GM23248 (cell line): Measurements from ENCODE around the gene IFTAP. TPM values are rescaled to one million over a fixed set of nuclear protein-coding genes. Genes with fewer than 3 reads are reported as not detected.

Experiments
- DNase-seq: peaks from one replicate; pipeline ENCODE4 v3.0.0-alpha.2; 2015
- H2AFZ ChIP-seq: fragments of 200-600 bp; sonication (generic); 2 replicates; pipeline ENCODE4 v1.6.1; 2016; ENCODE audit warnings: antibody characterized with exemption
- H3F3A ChIP-seq: fragments of 200-600 bp; sonication (generic); 2 replicates; pipeline ENCODE4 v1.6.1; 2016; ENCODE audit warnings: mild to moderate bottlenecking, antibody characterized with exemption, mixed run types; ENCODE audit not compliant: insufficient read depth
- H3K27ac ChIP-seq: fragments of 200-600 bp; sonication (generic); 2 replicates; pipeline ENCODE4 v1.5.1; 2016; ENCODE audit warnings: mild to moderate bottlenecking
- H3K27me3 ChIP-seq: fragments of 200-600 bp; sonication (generic); replicated peaks from 2 replicates; pipeline ENCODE4 v1.6.1; 2016; ENCODE audit warnings: mild to moderate bottlenecking; ENCODE audit not compliant: insufficient read depth
- H3K36me3 ChIP-seq: fragments of 200-600 bp; sonication (generic); 2 replicates; pipeline ENCODE4 v1.6.1; 2016; ENCODE audit warnings: low read depth, mild to moderate bottlenecking
- H3K4me1 ChIP-seq: fragments of 200-600 bp; sonication (generic); 2 replicates; pipeline ENCODE4 v1.6.1; 2016; ENCODE audit warnings: mild to moderate bottlenecking; ENCODE audit not compliant: insufficient read depth
- H3K4me2 ChIP-seq: fragments of 200-600 bp; sonication (generic); one replicate; pipeline ENCODE4 v1.6.1; 2016; ENCODE audit warnings: mild to moderate bottlenecking; ENCODE audit not compliant: unreplicated experiment
- H3K4me3 ChIP-seq: fragments of 200-600 bp; sonication (generic); 2 replicates; pipeline ENCODE4 v1.5.1; 2016; ENCODE audit warnings: mild to moderate bottlenecking
- H3K79me2 ChIP-seq: fragments of 200-600 bp; sonication (generic); 2 replicates; pipeline ENCODE4 v1.6.1; 2016; ENCODE audit warnings: mild to moderate bottlenecking; ENCODE audit not compliant: insufficient read depth
- H3K9ac ChIP-seq: fragments of 200-600 bp; sonication (generic); 2 replicates; pipeline ENCODE4 v1.6.1; 2016; ENCODE audit warnings: mild to moderate bottlenecking
- H3K9me2 ChIP-seq: fragments of 200-600 bp; sonication (generic); 2 replicates; pipeline ENCODE4 v1.6.1; 2016; ENCODE audit warnings: mixed run types, mild to moderate bottlenecking, moderate library complexity; ENCODE audit not compliant: insufficient read depth
- H3K9me3 ChIP-seq: fragments of 200-600 bp; sonication (generic); one replicate; pipeline ENCODE4 v1.6.1; 2017; ENCODE audit warnings: low read depth
- H4K20me1 ChIP-seq: fragments of 200-600 bp; sonication (generic); 2 replicates; pipeline ENCODE4 v1.6.0; 2016; ENCODE audit not compliant: insufficient read depth
- EZH2 ChIP-seq: fragments of 200-600 bp; sonication (generic); IDR thresholded peaks from 2 replicates; pipeline ENCODE4 v1.6.1; 2018; ENCODE audit warnings: antibody characterized with exemption, mild to moderate bottlenecking; ENCODE audit not compliant: insufficient read depth, poor library complexity, severe bottlenecking
- EZH2phosphoT487 ChIP-seq: fragments of 200-600 bp; sonication (generic); IDR thresholded peaks from 2 replicates; pipeline ENCODE4 v1.6.1; 2018; ENCODE audit warnings: antibody characterized with exemption, moderate library complexity, mild to moderate bottlenecking, low read depth; ENCODE audit not compliant: insufficient read depth
- WGBS, 2 experiments: methylation state at CpG; one replicate each; pipeline ENCODE4 v1.1.6; 2015 to 2017; ENCODE audit warnings: low lambda C conversion rate in 2 of 2, low coverage in 1 of 2; ENCODE audit errors: missing lambda C conversion rate in 2 of 2; 5-methylcytosine and 5-hydroxymethylcytosine counted together
- in situ Hi-C: fragments of 300-500 bp; cut with MboI; formaldehyde crosslinking; loops from 2 replicates; pipeline ENCODE4 v1.15.0; 2020
- polyA plus RNA-seq: library from polyadenylated mRNA; unstranded; fragments of >200 nt; fragmentation: Nextera tagmentation; extraction: Ambion mirVana; gene quantifications from 2 replicates; pipeline ENCODE4 v1.2.1, GENCODE V29; 2016
- total RNA-seq: library from RNA; depleted of rRNA; stranded (reverse); fragments of >200 nt; shearing (Covaris generic); gene quantifications from 2 replicates; pipeline ENCODE4 v1.2.3, GENCODE V29; 2014

The IFTAP gene
- total and polyA plus RNA-seq, 2 experiments from 2014 or later: 27.1 to 27.5 TPM

DNA sequence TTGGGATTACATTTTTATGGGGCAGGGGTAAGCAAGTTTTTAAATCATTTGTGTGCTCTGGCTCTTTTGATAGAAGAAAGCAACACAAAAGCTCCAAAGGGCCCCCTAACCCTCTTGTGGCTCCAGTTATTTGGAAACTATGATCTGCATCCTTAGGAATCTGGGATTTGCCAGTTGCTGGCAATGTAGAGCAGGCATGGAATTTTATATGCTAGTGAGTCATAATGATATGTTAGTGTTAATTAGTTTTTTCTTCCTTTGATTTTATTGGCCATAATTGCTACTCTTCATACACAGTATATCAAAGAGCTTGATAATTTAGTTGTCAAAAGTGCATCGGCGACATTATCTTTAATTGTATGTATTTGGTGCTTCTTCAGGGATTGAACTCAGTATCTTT is 16.4 kb upstream of the IFTAP start:
- Histone ChIP-seq H2AFZ (no peak overlapping the region), H3K4me1 (peaks cover 5% of the 10 kb centered on the region; the same call in 1 of the 2 replicates), H3K4me2 (no peak overlapping the region), H3K79me2 (no peaks in the 10 kb centered on the region), H3K9me2 (no peaks in the 10 kb centered on the region), H3K27me3 (no peaks in the 10 kb centered on the region; the same call in 1 of the 2 replicates), H3K9ac (no peak overlapping the region), H3F3A (no peaks in the 10 kb centered on the region), H3K27ac (no peak overlapping the region), H3K9me3 (no peaks in the 10 kb centered on the region), H3K4me3 (no peak overlapping the region), H4K20me1 (no peaks in the 10 kb centered on the region), H3K36me3 (no peaks in the 10 kb centered on the region)
- 89 to 93% methylated on average over 2 of the region's 2 CpGs for WGBS, 2 experiments
- DNase-seq: peak; percentile 30
- in situ Hi-C loops: loop anchor here (10.0 kb wide), 1 partner anchor 87 kb away; no protein-coding TSS in a partner anchor
- no peak for TF ChIP-seq EZH2phosphoT487
- no peak for TF ChIP-seq EZH2

DNA sequence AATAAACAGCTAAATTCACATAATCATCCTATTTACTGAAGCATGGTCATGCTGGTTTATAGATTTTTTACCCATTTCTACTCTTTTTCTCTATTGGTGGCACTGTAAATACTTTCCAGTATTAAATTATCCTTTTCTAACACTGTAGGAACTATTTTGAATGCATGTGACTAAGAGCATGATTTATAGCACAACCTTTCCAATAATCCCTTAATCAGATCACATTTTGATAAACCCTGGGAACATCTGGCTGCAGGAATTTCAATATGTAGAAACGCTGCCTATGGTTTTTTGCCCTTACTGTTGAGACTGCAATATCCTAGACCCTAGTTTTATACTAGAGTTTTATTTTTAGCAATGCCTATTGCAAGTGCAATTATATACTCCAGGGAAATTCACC is 15.8 kb upstream of the IFTAP start:
- Histone ChIP-seq H2AFZ (no peak overlapping the region), H3F3A (no peaks in the 10 kb centered on the region), H3K9ac (no peak overlapping the region), H3K27ac (no peak overlapping the region), H3K36me3 (no peaks in the 10 kb centered on the region), H3K9me3 (no peaks in the 10 kb centered on the region), H3K4me3 (no peak overlapping the region), H3K9me2 (no peaks in the 10 kb centered on the region), H3K4me1 (peaks cover 5% of the 10 kb centered on the region; the same call in 1 of the 2 replicates), H3K79me2 (no peaks in the 10 kb centered on the region), H3K4me2 (no peak overlapping the region), H4K20me1 (no peaks in the 10 kb centered on the region), H3K27me3 (no peaks in the 10 kb centered on the region)
- no peak for TF ChIP-seq EZH2phosphoT487
- in situ Hi-C loops: loop anchor here (10.0 kb wide), 1 partner anchor 86 kb away; no protein-coding TSS in a partner anchor
- DNase-seq: no peak
- 18 to 33% methylated on average over 1 of the region's 1 CpG for WGBS, 2 experiments

DNA sequence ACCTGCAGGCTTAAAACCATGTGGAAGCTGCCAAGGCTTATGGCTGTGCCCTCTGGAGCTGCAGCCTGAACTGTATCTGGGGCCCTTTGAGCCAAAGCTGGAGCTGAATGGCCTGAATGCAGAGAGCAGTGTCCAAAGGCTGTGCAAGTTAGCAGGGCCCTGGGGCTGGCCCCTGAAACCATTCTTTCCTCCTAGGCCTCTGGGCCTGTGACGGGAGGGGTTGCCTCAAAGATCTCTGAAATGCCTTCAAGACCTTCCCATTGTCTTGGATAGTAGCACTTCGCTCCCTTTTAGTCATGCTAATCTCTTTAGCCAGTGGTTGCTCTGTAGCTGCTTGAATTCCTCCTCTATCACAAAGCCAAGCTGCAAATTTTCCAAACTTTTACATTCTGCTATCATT is 12.8 kb upstream of the IFTAP start:
- no peak for TF ChIP-seq EZH2
- no peak for TF ChIP-seq EZH2phosphoT487
- Histone ChIP-seq H3K79me2 (no peaks in the 10 kb centered on the region), H4K20me1 (no peaks in the 10 kb centered on the region), H3K27me3 (no peaks in the 10 kb centered on the region), H3K4me1 (peaks cover 5% of the 10 kb centered on the region; the same call in 1 of the 2 replicates), H3K9me3 (no peaks in the 10 kb centered on the region), H3K9me2 (no peaks in the 10 kb centered on the region), H3F3A (no peaks in the 10 kb centered on the region), H3K27ac (no peak overlapping the region), H2AFZ (no peak overlapping the region), H3K4me2 (no peak overlapping the region), H3K4me3 (no peak overlapping the region), H3K36me3 (no peaks in the 10 kb centered on the region), H3K9ac (no peak overlapping the region)
- in situ Hi-C loops: loop anchor here (10.0 kb wide), 1 partner anchor 63 kb away; no protein-coding TSS in a partner anchor
- no peak for DNase-seq
- WGBS, 2 experiments: 20 to 25% methylated on average over 2 of the region's 2 CpGs

DNA sequence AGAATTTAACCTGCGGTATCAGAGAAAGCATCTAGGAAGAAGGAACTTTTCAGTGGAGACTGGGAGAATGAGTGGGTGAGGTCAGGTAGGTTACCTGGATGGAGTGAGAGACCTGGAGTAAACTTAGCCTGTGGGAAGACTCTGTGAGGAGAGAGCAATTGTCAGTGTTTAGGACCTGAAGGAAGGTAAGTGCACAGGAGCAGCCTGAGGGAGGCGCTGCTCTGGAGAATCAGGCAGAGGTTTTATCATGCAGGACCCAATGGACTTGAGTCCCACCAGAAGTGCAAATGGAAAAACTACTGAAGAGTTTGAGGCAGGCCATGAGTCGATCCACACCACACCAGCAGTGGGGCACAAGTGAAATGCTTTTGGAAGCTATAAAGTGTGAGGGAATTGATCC is 10.6 kb upstream of the IFTAP start:
- no peaks in the 10 kb centered on the region for H4K20me1 ChIP-seq
- H3F3A ChIP-seq: no peaks in the 10 kb centered on the region
- no peaks in the 10 kb centered on the region; the same call in 1 of the 2 replicates for H3K27me3 ChIP-seq
- H3K9ac ChIP-seq: no peak overlapping the region
- no peak overlapping the region for H2AFZ ChIP-seq
- no peak for DNase-seq
- TF ChIP-seq EZH2phosphoT487: no peak
- TF ChIP-seq EZH2: no peak
- no peaks in the 10 kb centered on the region for H3K9me2 ChIP-seq
- WGBS, 2 experiments: 16 to 19% methylated on average over 3 of the region's 3 CpGs
- in situ Hi-C loops: loop anchor here (10.0 kb wide), 1 partner anchor 61 kb away; no protein-coding TSS in a partner anchor
- H3K4me2 ChIP-seq: no peak overlapping the region
- H3K9me3 ChIP-seq: no peaks in the 10 kb centered on the region
- H3K79me2 ChIP-seq: no peaks in the 10 kb centered on the region
- no peaks in the 10 kb centered on the region for H3K36me3 ChIP-seq
- no peaks in the 10 kb centered on the region for H3K4me1 ChIP-seq
- H3K4me3 ChIP-seq: no peak overlapping the region
- H3K27ac ChIP-seq: no peak overlapping the region

DNA sequence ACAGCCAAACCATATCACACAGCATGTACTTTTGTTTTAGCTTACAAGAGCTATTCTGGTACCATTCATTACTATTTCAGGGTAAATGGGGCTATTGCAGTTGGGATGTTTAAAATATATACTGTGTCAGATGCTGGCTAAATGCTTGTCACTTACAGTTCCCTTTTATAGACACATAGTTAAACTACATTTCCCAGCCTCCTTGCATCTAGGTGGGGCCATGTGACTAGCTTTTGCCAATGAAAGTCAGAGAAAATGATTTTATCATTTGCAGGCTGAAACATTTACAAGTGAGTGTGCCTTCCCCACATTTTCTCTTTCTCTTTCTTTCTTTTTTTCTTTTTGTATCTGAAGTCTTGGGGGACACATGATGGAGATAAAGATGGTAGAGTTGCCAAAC is 7.8 kb upstream of the IFTAP start:
- H3F3A ChIP-seq: no peaks in the 10 kb centered on the region

More for the DNA sequence above, 7.8 kb upstream of the IFTAP start:
- in situ Hi-C loops: loop anchor here (10.0 kb wide), 1 partner anchor 58 kb away; no protein-coding TSS in a partner anchor
- H3K4me3 ChIP-seq: no peak overlapping the region
- H2AFZ ChIP-seq: no peak overlapping the region
- H3K9me3 ChIP-seq: no peaks in the 10 kb centered on the region
- no peaks in the 10 kb centered on the region for H3K9me2 ChIP-seq
- no peaks in the 10 kb centered on the region for H3K36me3 ChIP-seq
- H3K9ac ChIP-seq: no peak overlapping the region
- no peak overlapping the region for H3K27ac ChIP-seq
- no peak overlapping the region for H3K4me2 ChIP-seq
- DNase-seq: no peak
- no peaks in the 10 kb centered on the region for H4K20me1 ChIP-seq
- no peaks in the 10 kb centered on the region; the same call in 1 of the 2 replicates for H3K27me3 ChIP-seq
- no peaks in the 10 kb centered on the region for H3K4me1 ChIP-seq
- TF ChIP-seq EZH2 (no peak), EZH2phosphoT487 (no peak)
- no peaks in the 10 kb centered on the region for H3K79me2 ChIP-seq
